T-helper 2 cell treated with Interferon-gamma antibody and Interleukin-4, amounts not matched to agents 5 μg/mL and 100 μg/mL, for 36 hours (primary cell): ENCODE measurements around the gene CKAP5.

Experiments used
- DNase-seq: peaks from one replicate; pipeline ENCODE4 v3.0.0; 2021; ENCODE audit warnings: low spot score
- H3K27ac Mint-ChIP-seq: one replicate; pipeline ENCODE4 v1.8.0; 2021; ENCODE audit warnings: mild to moderate bottlenecking, mixed read lengths
- H3K27me3 Mint-ChIP-seq: one replicate; pipeline ENCODE4 v1.8.0; 2021; ENCODE audit warnings: low read depth, mixed read lengths
- H3K36me3 Mint-ChIP-seq: one replicate; pipeline ENCODE4 v1.8.0; 2021; ENCODE audit warnings: low read depth, mixed read lengths
- H3K4me1 Mint-ChIP-seq: one replicate; pipeline ENCODE4 v1.8.0; 2021; ENCODE audit warnings: low read depth, mixed read lengths
- H3K4me3 Mint-ChIP-seq: one replicate; pipeline ENCODE4 v1.8.0; 2022; ENCODE audit warnings: mild to moderate bottlenecking, moderate library complexity, mixed read lengths
- H3K9me3 Mint-ChIP-seq: one replicate; pipeline ENCODE4 v1.8.0; 2021; ENCODE audit warnings: mixed read lengths

Gene CKAP5

DNA sequence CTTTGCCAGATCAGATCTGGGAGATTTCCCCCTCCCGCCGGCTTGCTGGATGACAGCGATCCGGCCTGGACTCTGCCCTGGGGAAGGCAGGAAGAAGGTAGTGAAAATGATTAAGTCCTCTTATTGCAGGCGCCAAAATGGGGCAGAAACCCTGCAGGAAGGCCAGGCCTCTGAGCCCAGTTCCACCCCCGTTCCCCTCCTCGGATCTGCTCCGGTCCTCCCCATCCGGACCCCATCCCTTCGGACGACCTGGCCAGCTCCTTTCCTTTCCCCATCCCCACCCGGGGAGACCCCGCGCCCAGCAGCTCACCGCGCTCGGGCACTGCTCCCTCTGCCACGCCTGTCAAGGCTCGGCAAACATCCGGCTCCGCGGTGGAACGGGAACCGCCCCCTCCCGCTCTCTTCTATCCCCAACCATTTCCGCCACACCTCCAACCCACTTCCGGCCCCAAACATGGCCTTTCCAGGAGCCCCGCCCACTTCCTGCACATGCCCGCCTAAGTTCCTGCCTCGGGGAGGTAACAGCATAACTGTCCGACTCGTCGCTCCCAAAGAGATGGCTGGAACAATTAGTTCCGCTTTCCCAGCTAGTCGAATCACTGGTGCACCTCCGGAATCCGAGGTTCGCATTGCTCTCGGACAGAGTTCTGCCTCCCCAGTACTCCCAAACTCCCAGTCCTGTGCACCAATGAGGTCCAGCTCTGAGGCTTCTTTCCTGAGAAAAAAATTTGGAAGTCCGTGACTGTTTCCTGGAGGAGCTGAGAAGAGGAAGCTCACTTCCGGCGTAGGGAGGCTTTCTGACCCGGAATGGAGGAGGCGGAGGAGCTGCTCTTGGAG is 145.6 kb downstream of the CKAP5 start, which contains the start of the genes ARHGAP1 and ZNF408:
TSS of gene ARHGAP1 (minus strand) at position 379 of the 837 bp plus-strand sequence. CDS start 4,512 bp downstream, outside the sequence.
TSS of gene ZNF408 (plus strand) at position 791 of the 837 bp plus-strand sequence. CDS start at position 808, 17 bp downstream.
- H3K4me3 Mint-ChIP-seq = peak within 1 kb of the TSS; percentile 99
- H3K27me3 Mint-ChIP-seq = no peaks in the 10 kb centered on the region
- peaks cover 45% of the 10 kb centered on the region for H3K36me3 Mint-ChIP-seq
- H3K27ac Mint-ChIP-seq = peak within 1 kb of the TSS; percentile 92
- DNase-seq = peak; percentile 99
- peaks cover 28% of the 10 kb centered on the region for H3K4me1 Mint-ChIP-seq
- no peaks in the 10 kb centered on the region for H3K9me3 Mint-ChIP-seq

DNA sequence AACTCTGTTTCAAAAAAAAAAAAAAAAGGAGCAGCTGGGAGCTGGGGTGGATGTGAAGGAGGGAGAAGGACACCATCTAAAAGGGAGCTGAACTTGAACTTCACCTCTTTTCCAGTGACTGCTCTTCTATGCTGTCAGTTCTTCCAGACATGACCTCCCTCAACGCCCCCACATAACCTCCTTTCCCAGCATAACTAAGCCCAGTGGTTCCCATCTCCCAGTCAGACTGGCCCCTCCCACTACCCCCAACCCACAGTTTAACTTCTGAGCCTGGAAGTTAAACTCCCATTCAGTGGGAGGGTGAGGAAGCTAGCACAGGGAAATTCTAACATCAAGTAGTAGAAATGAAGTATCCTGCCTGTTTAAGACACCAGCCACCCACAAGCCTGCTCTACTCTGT is 147.5 kb downstream of the CKAP5 start:
- peaks cover 30% of the 10 kb centered on the region for H3K4me1 Mint-ChIP-seq
- H3K27ac Mint-ChIP-seq = peak overlapping the region; percentile 17
- H3K4me3 Mint-ChIP-seq = peak overlapping the region; percentile 99
- H3K36me3 Mint-ChIP-seq = peaks cover 48% of the 10 kb centered on the region
- no peaks in the 10 kb centered on the region for H3K9me3 Mint-ChIP-seq
- no peak for DNase-seq
- no peaks in the 10 kb centered on the region for H3K27me3 Mint-ChIP-seq

DNA sequence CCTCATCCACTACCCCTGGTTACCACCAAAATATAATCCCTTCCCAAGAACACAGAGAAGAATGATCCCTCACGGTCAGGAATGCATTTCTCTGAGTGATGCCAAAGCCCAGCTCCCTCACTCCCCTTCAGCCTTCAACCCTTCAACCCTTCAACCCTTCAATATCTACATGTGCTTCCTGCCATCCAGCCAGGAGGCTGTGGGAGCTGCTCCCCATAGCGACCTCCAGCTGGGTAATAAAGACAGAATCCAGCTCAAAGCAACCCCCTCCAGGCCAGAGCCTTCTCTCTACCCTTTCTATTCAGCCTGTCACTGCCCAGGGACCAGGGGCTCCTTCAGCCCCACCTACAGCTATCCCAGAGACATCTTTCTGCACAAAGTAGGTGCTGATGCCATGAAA is 148.4 kb downstream of the CKAP5 start:
- Mint-ChIP-seq H3K9me3 (no peaks in the 10 kb centered on the region), H3K27ac (peak overlapping the region; percentile 32), H3K27me3 (no peaks in the 10 kb centered on the region), H3K4me1 (peaks cover 28% of the 10 kb centered on the region), H3K36me3 (peaks cover 40% of the 10 kb centered on the region), H3K4me3 (no peak overlapping the region)
- no peak for DNase-seq

DNA sequence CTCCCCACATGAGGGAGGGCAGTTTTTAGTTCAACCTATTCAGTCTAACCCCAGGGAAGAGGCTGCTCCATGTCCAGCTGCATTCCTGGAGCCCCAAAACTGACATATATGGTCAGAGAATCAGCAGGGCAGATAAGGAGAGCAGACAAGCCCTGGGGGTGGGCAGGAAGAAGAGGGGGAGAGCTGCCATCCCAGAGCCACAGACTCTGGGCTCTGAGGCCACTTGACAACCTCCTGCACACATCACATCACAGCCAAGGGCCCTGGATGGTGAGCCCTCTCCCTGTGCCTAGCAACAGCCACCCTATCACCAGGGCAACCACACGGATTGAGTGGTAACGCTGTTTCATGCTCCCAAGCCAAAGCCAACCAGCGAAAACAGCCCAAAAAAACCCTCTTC is 148.8 kb downstream of the CKAP5 start:
- H3K4me3 Mint-ChIP-seq = no peak overlapping the region
- H3K27me3 Mint-ChIP-seq = no peaks in the 10 kb centered on the region
- H3K9me3 Mint-ChIP-seq = no peaks in the 10 kb centered on the region
- H3K4me1 Mint-ChIP-seq = peaks cover 24% of the 10 kb centered on the region
- no peak overlapping the region for H3K27ac Mint-ChIP-seq
- peaks cover 38% of the 10 kb centered on the region for H3K36me3 Mint-ChIP-seq
- DNase-seq = no peak

DNA sequence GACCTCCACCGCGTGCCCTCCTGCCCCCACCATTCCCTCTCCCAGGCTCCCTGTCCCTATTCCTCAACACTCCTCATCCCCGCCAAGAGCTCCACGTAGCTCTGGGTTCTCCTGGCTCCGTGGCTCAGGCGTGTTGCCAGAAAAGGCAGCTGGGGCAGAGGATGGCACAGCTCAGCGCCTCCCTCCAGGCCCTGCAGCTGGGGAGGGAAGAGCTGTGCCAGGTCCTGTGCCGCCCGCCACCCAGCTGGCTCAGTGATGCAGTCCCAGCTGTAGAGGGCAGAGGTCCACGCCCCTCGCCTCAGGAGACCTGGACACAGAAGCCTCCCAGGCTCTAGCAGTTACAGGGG is 149.9 kb downstream of the CKAP5 start:
- Mint-ChIP-seq H3K36me3 (peaks cover 35% of the 10 kb centered on the region), H3K27me3 (no peaks in the 10 kb centered on the region), H3K9me3 (no peaks in the 10 kb centered on the region), H3K4me3 (no peak overlapping the region), H3K27ac (no peak overlapping the region), H3K4me1 (peaks cover 16% of the 10 kb centered on the region)
- no peak for DNase-seq

DNA sequence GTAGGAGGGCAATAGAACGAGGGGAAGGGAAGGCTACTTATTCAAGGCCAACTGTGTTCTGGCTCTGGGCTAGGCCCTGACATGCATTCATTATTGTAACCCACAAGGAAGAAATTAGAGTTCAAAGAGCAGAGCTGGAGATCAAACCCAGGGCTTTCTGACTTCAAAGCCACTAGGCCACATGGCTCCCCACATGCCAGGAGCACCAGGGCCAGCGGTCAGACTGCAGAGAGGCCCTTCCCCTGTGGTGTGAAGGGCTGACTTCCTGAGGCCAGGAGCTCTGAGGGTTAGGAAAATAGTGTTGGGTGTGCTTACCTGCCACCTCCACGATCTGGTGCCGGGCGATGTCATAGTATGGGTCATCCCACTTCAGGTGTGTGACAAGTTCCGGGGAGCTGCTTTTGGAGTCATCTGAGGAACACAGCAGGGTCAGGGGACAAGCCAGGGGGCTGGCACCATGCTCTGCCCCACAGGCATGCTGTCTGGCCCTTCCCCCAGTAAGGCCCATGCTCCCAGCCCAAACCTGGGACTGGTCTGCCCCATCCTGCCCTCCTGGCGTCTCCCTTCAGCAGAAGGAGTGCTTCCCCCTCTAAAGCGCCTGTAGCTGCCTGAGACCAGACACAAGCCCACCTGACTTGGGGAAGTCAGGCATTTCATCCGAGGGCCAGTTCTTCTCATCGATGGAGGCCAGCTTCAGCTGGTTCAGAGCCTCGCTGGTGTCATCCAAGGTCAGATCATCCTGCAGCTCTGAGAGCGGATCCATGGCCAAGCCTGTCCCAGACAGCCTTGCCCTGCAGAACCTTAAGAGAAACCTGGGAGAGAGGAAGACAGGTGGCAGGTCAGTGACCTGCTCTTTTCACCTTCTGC is 150.5 kb downstream of the CKAP5 start:
- no peaks in the 10 kb centered on the region for H3K27me3 Mint-ChIP-seq
- H3K9me3 Mint-ChIP-seq = no peaks in the 10 kb centered on the region
- H3K36me3 Mint-ChIP-seq = peaks cover 35% of the 10 kb centered on the region
- DNase-seq = no peak
- H3K4me3 Mint-ChIP-seq = no peak overlapping the region
- H3K27ac Mint-ChIP-seq = no peak overlapping the region
- peaks cover 16% of the 10 kb centered on the region for H3K4me1 Mint-ChIP-seq

DNA sequence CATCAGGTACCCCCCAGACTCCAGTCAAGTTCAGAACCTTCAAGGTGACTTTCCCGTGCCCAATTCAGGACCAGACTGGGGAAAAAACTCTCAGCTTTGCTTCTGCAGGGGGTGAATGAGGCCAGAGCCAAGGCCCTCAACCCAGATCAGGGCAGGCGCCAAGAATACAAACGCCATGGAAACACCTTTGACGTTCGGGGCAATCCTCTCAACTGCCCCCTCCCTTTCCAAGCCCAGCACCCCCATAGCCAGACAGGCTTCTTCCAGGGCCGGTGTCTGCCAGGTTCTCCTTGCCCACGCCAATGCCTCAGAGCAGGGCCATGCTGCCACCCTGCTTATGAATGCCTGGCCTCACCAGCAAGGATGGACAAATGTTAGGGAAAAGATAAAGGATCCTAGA is 151.5 kb downstream of the CKAP5 start:
- Mint-ChIP-seq H3K27ac (no peak overlapping the region), H3K4me1 (peaks cover 16% of the 10 kb centered on the region), H3K27me3 (no peaks in the 10 kb centered on the region), H3K9me3 (no peaks in the 10 kb centered on the region), H3K36me3 (peaks cover 33% of the 10 kb centered on the region), H3K4me3 (no peak overlapping the region)
- DNase-seq = no peak

DNA sequence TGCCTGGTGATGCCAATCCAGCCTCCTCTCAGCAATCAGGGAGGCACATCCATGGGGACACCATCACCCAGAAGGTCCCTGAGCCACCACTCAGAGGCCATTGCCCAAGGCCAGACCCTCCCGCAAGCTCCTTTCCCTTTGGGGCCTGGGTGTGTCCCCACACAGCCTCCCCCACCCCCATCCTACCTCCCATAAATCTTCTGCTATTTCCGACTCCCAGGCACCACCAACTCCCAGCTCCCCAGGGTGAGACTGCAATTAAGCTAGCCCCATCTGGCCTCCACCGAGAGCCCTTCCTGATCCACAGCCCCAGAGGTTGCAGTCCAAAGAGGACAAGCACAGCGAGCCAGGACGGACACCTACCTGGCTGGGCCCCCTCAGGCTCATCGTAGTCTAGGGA is 152.0 kb downstream of the CKAP5 start:
- Mint-ChIP-seq H3K36me3 (peaks cover 32% of the 10 kb centered on the region), H3K4me3 (no peak overlapping the region), H3K27me3 (no peaks in the 10 kb centered on the region), H3K4me1 (peaks cover 14% of the 10 kb centered on the region), H3K9me3 (no peaks in the 10 kb centered on the region), H3K27ac (no peak overlapping the region)
- DNase-seq = no peak

DNA sequence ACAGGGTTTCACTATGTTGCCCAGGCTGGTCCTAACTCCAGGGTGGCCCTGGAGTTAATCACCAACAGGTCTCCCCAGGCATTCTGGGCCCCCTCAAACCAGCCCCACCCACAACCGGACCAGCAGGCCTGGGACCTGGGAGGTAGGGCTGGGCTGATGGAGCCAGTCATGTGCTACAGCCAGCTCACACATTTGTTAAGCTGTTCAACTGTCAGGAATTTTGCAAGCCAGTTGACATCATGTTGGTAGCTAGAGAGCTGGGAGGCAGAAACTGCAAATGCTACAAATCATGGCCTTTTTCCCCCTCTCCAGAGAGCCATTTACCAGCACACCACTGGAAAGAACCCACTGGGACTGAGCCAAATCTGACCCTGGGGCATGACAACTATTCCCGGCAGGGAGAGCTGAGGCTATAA is 152.5 kb downstream of the CKAP5 start:
- H3K27ac Mint-ChIP-seq = no peak overlapping the region
- peaks cover 10% of the 10 kb centered on the region for H3K4me1 Mint-ChIP-seq
- no peak for DNase-seq
- H3K36me3 Mint-ChIP-seq = peaks cover 32% of the 10 kb centered on the region
- H3K4me3 Mint-ChIP-seq = no peak overlapping the region
- no peaks in the 10 kb centered on the region for H3K9me3 Mint-ChIP-seq
- H3K27me3 Mint-ChIP-seq = no peaks in the 10 kb centered on the region
